DOHH2 (cell line): Measurements from ENCODE around the gene NME3.

Experiments used
- CTCF ChIP-seq: fragments of 200-600 bp; sonication (generic); IDR thresholded peaks from one replicate; pipeline ENCODE4 v1.5.1; 2014; ENCODE audit warnings: antibody characterized with exemption, mild to moderate bottlenecking, low read depth, low read length; ENCODE audit not compliant: poor library complexity, severe bottlenecking
- EZH2phosphoT487 ChIP-seq: fragments of 200-600 bp; sonication (generic); IDR thresholded peaks from 2 replicates; pipeline ENCODE4 v1.6.1; 2017; ENCODE audit warnings: borderline replicate concordance, mild to moderate bottlenecking, antibody characterized with exemption, low read length, moderate library complexity, mixed read lengths

GRCh38 chr16:1775846-1776671 is 4.7 kb upstream of the NME3 start:
- TF ChIP-seq CTCF (no peak), EZH2phosphoT487 (no peak)
